Vagina (tissue), 2 donors: ENCODE results near the gene RPL5. TPM values are rescaled to one million over a fixed set of nuclear protein-coding genes. Genes with fewer than 3 reads are reported as not detected.

Experiments
- DNase-seq, 2 donors: peaks; one replicate each; pipeline ENCODE4 v3.0.0-alpha.2; 2017; ENCODE audit errors: extremely low spot score in 2 of 2
- H3K27ac ChIP-seq: fragments of 200-600 bp; sonication (generic); one replicate; pipeline ENCODE4 v1.5.1; 2019
- H3K27me3 ChIP-seq: fragments of 200-600 bp; sonication (generic); one replicate; pipeline ENCODE4 v1.5.1; 2019
- H3K36me3 ChIP-seq, 2 donors: fragments of 200-600 bp; sonication (generic); one replicate each; pipeline ENCODE4 v1.5.1; 2017 to 2019
- H3K4me1 ChIP-seq: fragments of 200-600 bp; sonication (generic); one replicate; pipeline ENCODE4 v1.5.1; 2019
- H3K4me3 ChIP-seq, 2 donors: fragments of 200-600 bp; sonication (generic); 1 replicate in 1 of 2; 2 replicates in 1 of 2; pipeline ENCODE4 v1.5.1; 2016 to 2019
- H3K9me3 ChIP-seq: fragments of 200-600 bp; sonication (generic); one replicate; pipeline ENCODE4 v1.5.1; 2019
- CTCF ChIP-seq, 3 experiments: fragments of 450-650 bp in 2 of 3; fragments of 200-600 bp in 1 of 3; sonication (generic) in 1 of 3; IDR thresholded peaks; one replicate each; pipeline ENCODE4 v1.5.1; 2017 to 2019; ENCODE audit warnings: antibody characterized with exemption in 3 of 3, mild to moderate bottlenecking in 2 of 3, moderate library complexity in 2 of 3
- POLR2A ChIP-seq, 2 donors: fragments of 450-650 bp; IDR thresholded peaks; one replicate each; pipeline ENCODE4 v1.6.1; 2017; ENCODE audit warnings: antibody characterized with exemption in 2 of 2, mild to moderate bottlenecking in 2 of 2, moderate library complexity in 2 of 2
- POLR2AphosphoS5 ChIP-seq, 2 donors: sonication (generic); formaldehyde crosslinking; IDR thresholded peaks; one replicate each; pipeline ENCODE4 v1.9.0; 2017; ENCODE audit warnings: antibody characterized with exemption in 2 of 2, mild to moderate bottlenecking in 2 of 2, low read depth in 1 of 2; ENCODE audit not compliant: insufficient read depth in 1 of 2
- intact Hi-C: fragments of 100-400 bp; cut with DNase I; formaldehyde crosslinking; loops from one replicate; pipeline ENCODE4 v1.15.1; 2023
- total RNA-seq: library from RNA; depleted of rRNA; stranded (reverse); fragments of >200 nt; gene quantifications from one replicate; pipeline ENCODE4 v1.2.3, GENCODE V29; 2016

RPL5 gene
- total RNA-seq, 1 donor from 2014 or later, result 1,502 TPM

DNA sequence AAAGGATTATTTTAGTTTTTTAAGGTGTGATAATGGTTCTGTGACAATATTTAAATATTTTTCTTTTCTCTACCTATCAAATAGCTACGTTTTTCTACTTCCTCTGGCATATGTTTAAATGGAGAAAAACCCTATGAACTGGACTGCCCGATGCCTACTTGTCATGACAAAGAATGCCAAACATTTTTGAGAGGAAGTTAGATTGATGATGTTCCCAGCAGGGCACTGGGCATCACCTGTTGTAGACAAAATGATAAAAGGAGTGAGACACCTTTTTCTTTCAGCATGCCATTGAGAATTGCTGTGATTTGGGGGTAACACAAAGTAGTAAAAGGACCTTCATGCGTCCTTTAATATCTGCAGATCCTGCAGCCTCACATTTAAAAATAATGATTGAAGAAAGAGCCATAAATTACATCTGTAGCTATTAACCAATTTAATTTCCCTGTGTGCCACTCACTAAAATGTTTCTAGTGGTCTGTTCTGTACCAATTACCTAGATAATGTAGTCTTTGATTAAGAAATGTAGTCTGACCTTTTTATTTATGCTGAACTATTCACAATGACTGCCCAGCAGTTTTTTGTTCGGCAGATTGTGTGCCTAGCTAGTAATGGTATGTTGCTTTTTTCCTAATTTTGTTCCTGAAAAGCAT lies 47.6 kb downstream of the RPL5 start:
- intact Hi-C loops, result no loop called here
- DNase-seq, result no peak
- Histone ChIP-seq H3K4me1 (no peaks in the 10 kb centered on the region), H3K27me3 (no peaks in the 10 kb centered on the region), H3K4me3 (no peak overlapping the region), H3K27ac (no peak overlapping the region), H3K9me3 (no peaks in the 10 kb centered on the region), H3K36me3 (no peaks in the 10 kb centered on the region)
- TF ChIP-seq POLR2A (IDR thresholded peaks at IDR 0.05), result no peak
- no peak for TF ChIP-seq CTCF (IDR thresholded peaks at IDR 0.05)
- TF ChIP-seq POLR2AphosphoS5 (IDR thresholded peaks at IDR 0.05; ENCODE audit: insufficient read depth in 1 of 2, low read depth in 1 of 2), result no peak

DNA sequence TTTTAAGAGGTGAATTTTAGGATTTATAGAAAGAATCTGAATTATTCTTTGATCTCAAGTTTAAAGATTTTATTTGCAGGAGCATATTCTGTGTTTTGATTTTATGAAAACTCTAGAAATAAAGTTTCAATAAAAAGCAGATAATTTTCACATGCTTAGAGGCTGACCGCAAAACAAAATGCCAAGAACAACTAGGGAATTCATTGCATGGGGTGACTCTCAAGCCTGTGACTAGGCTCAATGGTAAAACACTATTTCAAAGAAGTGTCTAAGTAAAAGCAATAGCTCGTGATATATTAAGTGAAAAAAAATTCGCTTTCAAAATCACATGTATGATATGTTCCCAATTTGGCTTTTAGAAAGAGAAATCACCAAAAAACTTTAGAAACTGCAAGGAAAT lies 49.6 kb downstream of the RPL5 start:
- no peaks in the 10 kb centered on the region for H3K4me1 ChIP-seq
- TF ChIP-seq POLR2A (IDR thresholded peaks at IDR 0.05) (no peak), CTCF (IDR thresholded peaks at IDR 0.05) (no peak)
- intact Hi-C loops, result no loop called here
- no peak overlapping the region for H3K4me3 ChIP-seq
- no peak for DNase-seq
- H3K27ac ChIP-seq, result no peak overlapping the region
- no peaks in the 10 kb centered on the region for H3K27me3 ChIP-seq
- no peaks in the 10 kb centered on the region for H3K36me3 ChIP-seq
- H3K9me3 ChIP-seq, result no peaks in the 10 kb centered on the region

GRCh38 chr1:92882819-92883218 lies 51.0 kb downstream of the RPL5 start:
- intact Hi-C loops, result no loop called here

GRCh38 chr1:92883297-92883696 lies 51.5 kb downstream of the RPL5 start:
- no peaks in the 10 kb centered on the region for H3K27me3 ChIP-seq
- TF ChIP-seq POLR2AphosphoS5 (IDR thresholded peaks at IDR 0.05; ENCODE audit: insufficient read depth in 1 of 2, low read depth in 1 of 2) (no peak), CTCF (IDR thresholded peaks at IDR 0.05) (no peak), POLR2A (IDR thresholded peaks at IDR 0.05) (no peak)
- no peak overlapping the region for H3K27ac ChIP-seq
- no peaks in the 10 kb centered on the region for H3K36me3 ChIP-seq
- H3K4me3 ChIP-seq, result no peak overlapping the region
- no peak for DNase-seq
- intact Hi-C loops, result no loop called here
- no peaks in the 10 kb centered on the region for H3K9me3 ChIP-seq
- H3K4me1 ChIP-seq, result no peaks in the 10 kb centered on the region

More at GRCh38 chr1:92882819-92883218, 51.0 kb downstream of the RPL5 start:
- H3K4me1 ChIP-seq, result no peaks in the 10 kb centered on the region
- no peak overlapping the region for H3K4me3 ChIP-seq
- TF ChIP-seq POLR2A (IDR thresholded peaks at IDR 0.05), result no peak
- no peaks in the 10 kb centered on the region for H3K9me3 ChIP-seq
- no peaks in the 10 kb centered on the region for H3K36me3 ChIP-seq
- no peak overlapping the region for H3K27ac ChIP-seq
- DNase-seq, result no peak
- no peaks in the 10 kb centered on the region for H3K27me3 ChIP-seq

GRCh38 chr1:92884195-92884594 lies 52.4 kb downstream of the RPL5 start:
- intact Hi-C loops, result no loop called here
- TF ChIP-seq POLR2A (IDR thresholded peaks at IDR 0.05) (no peak), CTCF (IDR thresholded peaks at IDR 0.05) (no peak), POLR2AphosphoS5 (IDR thresholded peaks at IDR 0.05; ENCODE audit: insufficient read depth in 1 of 2, low read depth in 1 of 2) (no peak)
- Histone ChIP-seq H3K36me3 (no peaks in the 10 kb centered on the region), H3K4me1 (no peaks in the 10 kb centered on the region), H3K9me3 (peaks cover 3% of the 10 kb centered on the region), H3K4me3 (no peak overlapping the region), H3K27ac (no peak overlapping the region), H3K27me3 (no peaks in the 10 kb centered on the region)
- DNase-seq, result no peak
